ENCODE data around the gene MKRN2OS.

The MKRN2OS gene

DNA sequence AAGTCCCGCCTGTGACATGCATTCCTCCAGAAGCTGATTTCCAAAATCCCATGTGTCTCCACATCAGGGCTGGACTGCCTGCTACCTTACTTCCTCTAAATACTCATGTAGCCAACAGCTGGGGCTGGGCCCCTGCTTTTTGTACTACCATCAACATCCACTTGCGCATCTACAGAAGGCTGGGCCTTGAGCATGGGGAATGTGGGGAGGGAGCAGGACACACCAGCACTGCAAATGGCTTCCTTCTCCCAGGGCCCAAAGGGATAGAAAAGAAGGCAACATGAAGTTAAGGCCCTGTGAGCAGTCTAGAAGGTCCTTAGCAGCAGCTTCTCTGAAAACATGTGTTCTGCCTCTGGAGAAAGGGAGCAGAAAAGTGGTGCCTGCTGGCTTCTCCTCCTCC lies 38.8 kb upstream of the MKRN2OS start:
- Histone ChIP-seq H3K36me3 (ENCODE audit: low read length) (peaks cover 21% of the 10 kb centered on the region; the same call in 1 of the 2 replicates), H3K9ac (ENCODE audit: low read length) (no peak overlapping the region), H3K9me3 (ENCODE audit: insufficient read depth, low read length) (no peaks in the 10 kb centered on the region), H4K20me1 (ENCODE audit: low read depth, low read length) (no peaks in the 10 kb centered on the region), H3K4me2 (ENCODE audit: low read depth, low read length, poor library complexity, severe bottlenecking) (no peak overlapping the region), H3K9me2 (replicated peaks; ENCODE audit: insufficient read depth, low read length) (no peaks in the 10 kb centered on the region), H3K27me3 (ENCODE audit: low read length) (no peaks in the 10 kb centered on the region), H3K79me2 (ENCODE audit: insufficient read depth, low read length) (no peaks in the 10 kb centered on the region), H3K4me3 (ENCODE audit: insufficient read depth, low read length, poor library complexity, severe bottlenecking) (no peak overlapping the region), H2AFZ (ENCODE audit: low read depth, low read length, severe bottlenecking) (no peak overlapping the region), H3K27ac (ENCODE audit: low read depth, low read length) (no peak overlapping the region), H3F3A (ENCODE audit: insufficient read depth) (peaks cover 6% of the 10 kb centered on the region; the same call in 1 of the 2 replicates)
- TF ChIP-seq EZH2phosphoT487 (conservative IDR thresholded peaks at IDR 0.05; ENCODE audit: low read length) = no peak
- TF ChIP-seq, protein P1, sequence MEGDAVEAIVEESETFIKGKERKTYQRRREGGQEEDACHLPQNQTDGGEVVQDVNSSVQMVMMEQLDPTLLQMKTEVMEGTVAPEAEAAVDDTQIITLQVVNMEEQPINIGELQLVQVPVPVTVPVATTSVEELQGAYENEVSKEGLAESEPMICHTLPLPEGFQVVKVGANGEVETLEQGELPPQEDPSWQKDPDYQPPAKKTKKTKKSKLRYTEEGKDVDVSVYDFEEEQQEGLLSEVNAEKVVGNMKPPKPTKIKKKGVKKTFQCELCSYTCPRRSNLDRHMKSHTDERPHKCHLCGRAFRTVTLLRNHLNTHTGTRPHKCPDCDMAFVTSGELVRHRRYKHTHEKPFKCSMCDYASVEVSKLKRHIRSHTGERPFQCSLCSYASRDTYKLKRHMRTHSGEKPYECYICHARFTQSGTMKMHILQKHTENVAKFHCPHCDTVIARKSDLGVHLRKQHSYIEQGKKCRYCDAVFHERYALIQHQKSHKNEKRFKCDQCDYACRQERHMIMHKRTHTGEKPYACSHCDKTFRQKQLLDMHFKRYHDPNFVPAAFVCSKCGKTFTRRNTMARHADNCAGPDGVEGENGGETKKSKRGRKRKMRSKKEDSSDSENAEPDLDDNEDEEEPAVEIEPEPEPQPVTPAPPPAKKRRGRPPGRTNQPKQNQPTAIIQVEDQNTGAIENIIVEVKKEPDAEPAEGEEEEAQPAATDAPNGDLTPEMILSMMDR (IDR thresholded peaks at IDR 0.05; ENCODE audit: insufficient read depth, low read length, poor library complexity, severe bottlenecking) = no peak

DNA sequence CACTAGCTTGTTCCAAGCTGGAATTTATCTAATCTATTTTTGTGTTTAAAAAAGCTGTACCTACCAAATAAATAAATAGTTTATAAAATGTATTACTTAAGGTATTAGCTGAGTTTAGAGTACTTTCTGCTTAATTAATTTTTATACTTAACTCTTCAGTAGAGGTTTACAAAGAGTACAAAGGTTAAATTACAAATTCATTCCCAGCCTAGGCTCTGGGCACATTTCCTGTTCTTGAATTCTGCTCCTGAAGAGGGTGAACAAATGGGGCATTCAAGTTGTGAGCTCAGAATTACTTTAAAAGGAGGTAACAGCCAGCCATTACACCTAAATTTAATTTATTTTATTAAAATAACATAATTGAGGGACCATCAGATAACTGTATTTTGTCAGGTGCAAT lies 38.0 kb upstream of the MKRN2OS start:
- Histone ChIP-seq H3K4me2 (ENCODE audit: low read depth, low read length, poor library complexity, severe bottlenecking) (no peak overlapping the region), H3K9me2 (replicated peaks; ENCODE audit: insufficient read depth, low read length) (no peaks in the 10 kb centered on the region), H3F3A (ENCODE audit: insufficient read depth) (peaks cover 6% of the 10 kb centered on the region; the same call in 1 of the 2 replicates), H4K20me1 (ENCODE audit: low read depth, low read length) (no peaks in the 10 kb centered on the region), H3K9me3 (ENCODE audit: insufficient read depth, low read length) (no peaks in the 10 kb centered on the region), H3K79me2 (ENCODE audit: insufficient read depth, low read length) (no peaks in the 10 kb centered on the region), H3K27ac (ENCODE audit: low read depth, low read length) (no peak overlapping the region), H3K36me3 (ENCODE audit: low read length) (peaks cover 23% of the 10 kb centered on the region; the same call in 1 of the 2 replicates), H3K4me3 (ENCODE audit: insufficient read depth, low read length, poor library complexity, severe bottlenecking) (no peak overlapping the region), H3K9ac (ENCODE audit: low read length) (no peak overlapping the region), H2AFZ (ENCODE audit: low read depth, low read length, severe bottlenecking) (no peak overlapping the region), H3K27me3 (ENCODE audit: low read length) (no peaks in the 10 kb centered on the region)
- TF ChIP-seq, protein P1 (IDR thresholded peaks at IDR 0.05; ENCODE audit: insufficient read depth, low read length, poor library complexity, severe bottlenecking) = no peak
- no peak for TF ChIP-seq EZH2phosphoT487 (conservative IDR thresholded peaks at IDR 0.05; ENCODE audit: low read length)

DNA sequence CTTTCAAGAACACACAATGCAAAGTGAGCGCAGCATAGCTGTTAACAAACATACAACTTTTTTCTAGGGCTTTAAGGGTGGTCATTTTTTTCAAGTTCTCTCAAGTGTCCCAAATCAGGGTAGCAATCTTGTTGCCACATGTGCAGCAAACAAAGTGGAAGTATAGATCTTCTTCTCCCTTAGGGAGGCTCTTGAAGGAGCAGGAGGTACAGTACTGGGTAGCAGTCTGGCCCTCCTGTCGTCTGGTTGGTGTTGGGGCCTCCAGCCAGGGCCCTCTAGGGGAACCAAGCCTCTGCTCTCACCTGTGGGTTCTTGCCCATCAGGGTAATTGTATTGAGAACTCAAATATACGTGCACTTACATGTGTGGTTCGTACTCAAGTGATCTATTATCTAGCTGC lies 37.4 kb upstream of the MKRN2OS start:
- H4K20me1 ChIP-seq (ENCODE audit: low read depth, low read length) = no peaks in the 10 kb centered on the region
- peaks cover 19% of the 10 kb centered on the region; the same call in 1 of the 2 replicates for H3K36me3 ChIP-seq (ENCODE audit: low read length)

More for the DNA sequence above, 37.4 kb upstream of the MKRN2OS start:
- Histone ChIP-seq H3K79me2 (ENCODE audit: insufficient read depth, low read length) (no peaks in the 10 kb centered on the region), H3K9me3 (ENCODE audit: insufficient read depth, low read length) (no peaks in the 10 kb centered on the region), H3K4me2 (ENCODE audit: low read depth, low read length, poor library complexity, severe bottlenecking) (no peak overlapping the region), H3K27me3 (ENCODE audit: low read length) (no peaks in the 10 kb centered on the region), H3F3A (ENCODE audit: insufficient read depth) (peaks cover 6% of the 10 kb centered on the region; the same call in 1 of the 2 replicates), H3K4me3 (ENCODE audit: insufficient read depth, low read length, poor library complexity, severe bottlenecking) (no peak overlapping the region), H3K9ac (ENCODE audit: low read length) (no peak overlapping the region), H3K9me2 (replicated peaks; ENCODE audit: insufficient read depth, low read length) (no peaks in the 10 kb centered on the region), H2AFZ (ENCODE audit: low read depth, low read length, severe bottlenecking) (no peak overlapping the region), H3K27ac (ENCODE audit: low read depth, low read length) (no peak overlapping the region)
- TF ChIP-seq EZH2phosphoT487 (conservative IDR thresholded peaks at IDR 0.05; ENCODE audit: low read length) = no peak
- TF ChIP-seq, protein P1 (IDR thresholded peaks at IDR 0.05; ENCODE audit: insufficient read depth, low read length, poor library complexity, severe bottlenecking) = no peak

Data from SU-DHL-6 (cell line).